Stimulated activated CD4-positive, alpha-beta T cell treated with anti-CD3 and anti-CD28 coated beads, Interleukin-4, amount 100 ng/mL, for 24 hours (primary cell): ENCODE measurements around the gene KCNK4.
A peak's percentile ranks its signal among the peaks of the same experiment; 100 is the strongest.

ENCODE experiments used
- DNase-seq: peaks from one replicate; pipeline ENCODE4 v3.0.0-alpha.2; 2020

Gene KCNK4

DNA sequence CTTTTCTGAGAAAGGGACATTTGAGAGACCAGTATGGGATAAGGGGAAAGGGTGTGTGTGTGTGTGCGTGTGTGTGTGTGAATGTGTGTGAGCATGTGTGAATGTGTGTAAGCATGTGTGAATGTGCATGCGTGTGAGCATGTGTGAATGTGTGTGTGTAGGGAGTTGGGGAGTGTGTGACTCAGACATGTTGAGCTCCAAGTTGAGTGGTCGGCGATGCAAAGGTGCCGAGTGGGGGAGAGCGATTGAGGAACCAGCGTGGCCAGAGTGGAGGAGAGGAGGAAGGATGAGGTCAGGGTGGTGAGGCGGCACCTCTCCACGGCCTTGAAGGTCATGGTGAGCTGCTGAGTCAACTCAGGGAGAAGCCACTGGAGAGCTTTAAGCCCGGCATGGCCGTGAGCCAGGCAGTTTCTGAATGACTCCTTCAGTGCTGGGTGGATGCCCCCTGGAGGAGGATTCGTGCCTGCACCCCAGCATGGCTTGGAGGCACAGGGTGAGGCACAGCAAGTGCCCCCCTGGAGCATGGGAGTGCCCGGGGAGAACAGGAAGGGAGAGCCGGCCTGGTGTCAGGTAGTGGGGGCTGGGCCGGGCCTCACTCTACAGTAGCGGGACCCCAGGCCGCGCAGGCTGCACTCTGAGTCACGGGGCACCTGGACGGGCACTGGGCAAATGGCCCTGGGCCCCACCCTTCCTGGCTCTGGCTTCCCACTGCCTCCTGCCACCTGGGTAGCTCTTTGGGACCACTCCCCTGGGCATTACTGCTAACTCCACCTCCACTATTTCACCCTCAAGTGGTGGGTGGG is 40.7 kb downstream of the KCNK4 start:
- peak; percentile 71 for DNase-seq

DNA sequence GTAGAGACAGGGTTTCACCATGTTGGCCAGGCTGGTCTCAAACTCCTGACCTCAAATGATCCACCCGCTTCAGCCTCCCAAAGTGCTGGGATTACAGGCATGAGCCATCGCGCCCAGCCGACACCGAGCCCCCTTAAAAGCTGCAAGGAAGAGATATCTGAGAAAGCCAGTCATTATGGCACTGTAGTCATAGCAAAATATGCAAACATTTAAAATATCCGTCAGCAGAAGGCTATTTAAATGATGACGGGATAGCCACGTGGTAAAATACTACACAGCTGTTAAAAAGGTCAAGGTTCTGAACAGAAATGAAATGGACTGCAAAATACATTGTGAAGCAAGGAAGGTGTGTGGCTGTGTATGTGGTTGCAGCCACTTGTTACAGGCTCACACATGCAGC is 42.5 kb downstream of the KCNK4 start:
- DNase-seq: no peak

GRCh38 chr11:64334764-64335735 is 43.9 kb downstream of the KCNK4 start:
- DNase-seq: peak; percentile 34

GRCh38 chr11:64337538-64338249 is 46.6 kb downstream of the KCNK4 start:
- DNase-seq: no peak

GRCh38 chr11:64338716-64339115 is 47.6 kb downstream of the KCNK4 start:
- no peak for DNase-seq

DNA sequence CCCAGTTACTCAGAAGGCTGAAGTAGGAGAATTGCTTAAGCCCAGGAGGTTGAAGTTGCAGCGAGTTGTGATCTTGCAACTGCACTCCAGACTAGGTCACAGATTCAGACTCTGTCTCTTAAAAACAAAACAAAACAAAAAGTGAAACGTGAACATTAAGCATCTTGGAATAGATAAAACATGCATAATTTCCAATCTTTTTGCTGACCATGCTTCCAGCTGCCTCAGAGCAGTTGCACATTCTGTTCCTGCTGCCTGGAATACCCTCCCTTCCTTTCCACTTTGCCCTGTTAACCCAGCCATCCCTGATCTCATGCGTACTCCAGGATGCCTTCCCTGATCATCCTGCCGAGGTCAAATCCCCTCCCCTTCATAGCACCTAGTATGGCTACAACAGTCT is 48.2 kb downstream of the KCNK4 start:
- no peak for DNase-seq

- DNase-seq: peak; percentile 81
Measured at GRCh38 chr11:64339754-64340408, 48.8 kb downstream of the KCNK4 start, which contains the start of gene CCDC88B. Gene CCDC88B, plus strand, starts transcription at chr11:64340204. Its CDS starts 63 bp downstream, at chr11:64340267.

GRCh38 chr11:64340671-64341335 is 49.7 kb downstream of the KCNK4 start:
- peak; percentile 80 for DNase-seq

- DNase-seq: no peak
Measured at GRCh38 chr11:64341429-64341828, 50.3 kb downstream of the KCNK4 start.

- peak; percentile 89 for DNase-seq
Measured at GRCh38 chr11:64341851-64342791, 51.0 kb downstream of the KCNK4 start.

DNA sequence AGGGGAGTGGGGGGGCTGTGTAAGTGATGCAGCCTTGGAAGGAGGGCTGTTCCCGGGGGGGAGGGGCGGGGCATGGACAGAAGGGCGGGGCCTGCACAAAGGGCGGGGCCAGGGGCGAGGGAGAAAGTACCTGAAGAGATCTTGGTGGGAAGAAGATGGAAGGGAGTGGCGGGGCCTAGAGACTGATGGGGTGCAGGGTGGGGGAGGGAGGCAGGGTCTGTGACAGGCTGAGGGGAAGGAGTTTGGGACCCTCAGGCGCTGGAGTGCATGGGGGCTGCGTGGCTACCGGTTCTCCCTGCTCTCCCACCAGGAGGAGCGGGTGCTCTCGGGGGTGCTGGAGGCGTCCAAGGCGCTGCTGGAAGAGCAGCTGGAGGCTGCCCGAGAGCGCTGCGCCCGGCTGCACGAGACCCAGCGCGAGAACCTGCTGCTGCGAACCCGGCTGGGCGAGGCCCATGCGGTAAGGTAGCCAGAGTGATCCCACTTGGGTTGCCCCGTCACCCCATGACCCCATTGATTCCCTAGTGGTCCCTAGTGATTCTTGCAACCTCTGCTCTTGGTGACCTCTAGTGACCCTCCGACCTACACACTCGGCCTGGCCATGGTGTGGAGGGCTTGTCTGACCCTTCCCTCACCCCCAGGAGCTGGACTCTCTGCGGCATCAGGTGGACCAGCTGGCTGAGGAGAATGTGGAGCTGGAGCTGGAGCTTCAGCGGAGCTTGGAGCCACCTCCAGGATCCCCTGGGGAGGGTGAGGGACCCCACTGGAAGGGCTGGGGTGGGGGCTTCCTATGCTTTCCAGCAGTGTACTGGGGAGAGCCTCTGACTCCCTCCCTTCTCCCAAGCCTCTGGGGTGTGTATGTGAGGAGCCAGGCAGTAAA is 52.0 kb downstream of the KCNK4 start:
- no peak for DNase-seq

GRCh38 chr11:64343767-64344559 is 52.9 kb downstream of the KCNK4 start:
- no peak for DNase-seq

DNA sequence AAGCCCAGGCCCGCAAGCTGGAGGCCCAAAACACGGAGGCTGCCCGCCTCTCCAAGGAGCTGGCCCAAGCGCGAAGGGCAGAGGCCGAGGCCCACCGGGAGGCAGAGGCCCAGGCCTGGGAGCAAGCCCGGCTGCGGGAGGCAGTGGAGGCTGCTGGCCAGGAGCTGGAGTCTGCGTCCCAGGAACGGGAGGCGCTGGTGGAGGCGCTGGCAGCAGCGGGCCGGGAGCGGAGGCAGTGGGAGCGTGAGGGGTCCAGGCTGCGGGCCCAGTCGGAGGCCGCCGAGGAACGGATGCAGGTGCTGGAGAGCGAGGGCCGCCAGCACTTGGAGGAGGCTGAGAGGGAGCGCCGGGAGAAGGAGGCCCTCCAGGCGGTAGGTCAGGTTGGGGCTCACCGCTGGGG is 53.7 kb downstream of the KCNK4 start:
- no peak for DNase-seq

GRCh38 chr11:64347193-64347867 is 56.2 kb downstream of the KCNK4 start:
- no peak for DNase-seq

DNA sequence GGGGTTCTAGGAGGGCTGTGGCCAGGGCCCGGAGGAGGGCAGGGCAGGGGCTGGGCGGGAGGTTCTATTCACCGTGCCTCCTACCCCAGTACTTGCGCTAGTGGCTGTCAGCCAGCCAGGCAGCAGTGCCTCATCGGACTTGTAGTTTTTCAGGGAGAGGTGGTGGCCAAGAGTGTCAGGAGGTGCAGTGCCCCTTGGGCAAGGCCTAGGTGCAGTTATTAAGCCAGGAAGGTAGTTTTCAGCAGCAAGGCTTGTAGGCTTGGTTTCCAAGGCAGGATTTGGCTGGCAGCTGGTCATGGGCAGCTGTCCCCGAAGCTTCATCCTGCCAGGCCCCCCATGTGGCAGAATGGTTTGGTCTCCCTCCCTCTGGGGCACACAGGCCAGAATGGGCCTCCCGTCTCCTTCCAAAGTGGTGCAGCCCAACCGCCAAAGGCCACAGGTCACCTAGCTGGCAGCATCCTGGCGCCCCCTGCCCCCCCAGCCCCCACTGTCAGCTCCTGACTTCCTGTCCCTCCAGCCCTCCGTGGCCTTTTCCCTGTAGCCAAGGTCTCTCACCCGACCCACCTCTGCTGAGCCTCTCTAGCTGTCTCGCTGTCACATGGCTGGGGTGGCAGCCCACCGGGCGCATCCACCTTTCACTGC is 57.4 kb downstream of the KCNK4 start:
- DNase-seq: no peak

GRCh38 chr11:64349025-64349387 is 57.9 kb downstream of the KCNK4 start:
- DNase-seq: no peak

DNA sequence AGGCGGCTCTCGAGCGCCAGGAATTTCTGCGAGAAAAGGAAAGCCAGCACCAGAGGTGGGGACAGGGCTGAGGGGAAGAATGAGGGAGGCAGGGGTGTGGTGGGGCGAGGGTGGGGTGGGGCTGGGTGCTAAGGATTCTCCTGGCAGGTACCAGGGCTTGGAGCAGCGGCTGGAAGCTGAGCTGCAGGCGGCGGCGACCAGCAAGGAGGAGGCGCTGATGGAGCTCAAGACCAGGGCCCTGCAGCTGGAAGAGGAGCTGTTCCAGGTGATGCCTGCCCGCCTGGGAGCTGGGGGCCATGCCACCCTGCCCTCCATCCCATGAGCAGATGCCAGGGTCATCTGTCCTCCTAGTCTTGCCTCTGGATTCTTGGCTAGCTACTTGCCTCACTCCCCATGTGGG is 58.3 kb downstream of the KCNK4 start:
- no peak for DNase-seq
